Peyer's patch (tissue), 4 donors: ENCODE data around the gene PDIA3.

Experiments
- POLR2A ChIP-seq, 2 donors: fragments of 450-650 bp; IDR thresholded peaks; one replicate each; pipeline ENCODE4 v1.5.1; 2017; ENCODE audit warnings: antibody characterized with exemption in 2 of 2, mild to moderate bottlenecking in 2 of 2, moderate library complexity in 2 of 2
- TF ChIP-seq, protein P1 (sequence below), 6 experiments: fragments of 450-650 bp in 4 of 6; fragments of 200-600 bp in 2 of 6; sonication (generic) in 1 of 6; IDR thresholded peaks; one replicate each; pipeline ENCODE4 v1.5.1; 2017 to 2019; ENCODE audit warnings: antibody characterized with exemption in 6 of 6, mild to moderate bottlenecking in 3 of 6, moderate library complexity in 1 of 6

DNA sequence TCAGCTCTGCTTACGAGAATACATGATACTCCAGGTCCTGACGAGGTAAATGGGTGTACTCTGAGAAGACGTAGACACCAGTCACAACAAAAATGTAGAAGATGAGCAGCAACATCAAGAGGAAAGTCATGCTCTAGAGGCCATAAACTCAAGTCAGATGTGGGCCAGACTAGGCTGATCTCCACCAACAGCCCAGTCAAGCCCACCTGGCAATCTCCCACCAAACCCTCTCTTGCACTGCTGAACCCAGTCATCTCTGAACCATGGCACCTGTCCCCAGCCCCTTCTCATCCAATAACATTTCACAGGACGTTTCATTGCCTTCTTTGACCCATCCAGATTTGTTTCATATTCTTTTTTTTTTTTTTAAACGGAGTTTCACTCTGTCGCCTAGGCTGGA, 10.8 kb upstream of the PDIA3 start:
- TF ChIP-seq POLR2A (IDR thresholded peaks at IDR 0.05), result no peak
- TF ChIP-seq, protein P1, sequence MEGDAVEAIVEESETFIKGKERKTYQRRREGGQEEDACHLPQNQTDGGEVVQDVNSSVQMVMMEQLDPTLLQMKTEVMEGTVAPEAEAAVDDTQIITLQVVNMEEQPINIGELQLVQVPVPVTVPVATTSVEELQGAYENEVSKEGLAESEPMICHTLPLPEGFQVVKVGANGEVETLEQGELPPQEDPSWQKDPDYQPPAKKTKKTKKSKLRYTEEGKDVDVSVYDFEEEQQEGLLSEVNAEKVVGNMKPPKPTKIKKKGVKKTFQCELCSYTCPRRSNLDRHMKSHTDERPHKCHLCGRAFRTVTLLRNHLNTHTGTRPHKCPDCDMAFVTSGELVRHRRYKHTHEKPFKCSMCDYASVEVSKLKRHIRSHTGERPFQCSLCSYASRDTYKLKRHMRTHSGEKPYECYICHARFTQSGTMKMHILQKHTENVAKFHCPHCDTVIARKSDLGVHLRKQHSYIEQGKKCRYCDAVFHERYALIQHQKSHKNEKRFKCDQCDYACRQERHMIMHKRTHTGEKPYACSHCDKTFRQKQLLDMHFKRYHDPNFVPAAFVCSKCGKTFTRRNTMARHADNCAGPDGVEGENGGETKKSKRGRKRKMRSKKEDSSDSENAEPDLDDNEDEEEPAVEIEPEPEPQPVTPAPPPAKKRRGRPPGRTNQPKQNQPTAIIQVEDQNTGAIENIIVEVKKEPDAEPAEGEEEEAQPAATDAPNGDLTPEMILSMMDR (IDR thresholded peaks at IDR 0.05), result no peak
